HK-2 (cell line): ENCODE data around the gene YWHAQ.
A peak's percentile ranks its signal among the peaks of the same experiment; 100 is the strongest.

ENCODE experiments used
- DNase-seq: peaks from one replicate; pipeline ENCODE4 v3.0.0-alpha.2; 2018; ENCODE audit not compliant: unreplicated experiment

Gene YWHAQ

GRCh38 chr2:9655441-9656269 is 24.9 kb upstream of the YWHAQ start:
- no peak for DNase-seq

GRCh38 chr2:9654452-9655100 is 23.8 kb upstream of the YWHAQ start:
- DNase-seq: no peak

- DNase-seq: no peak
Measured at GRCh38 chr2:9653485-9654271, 22.9 kb upstream of the YWHAQ start.

DNA sequence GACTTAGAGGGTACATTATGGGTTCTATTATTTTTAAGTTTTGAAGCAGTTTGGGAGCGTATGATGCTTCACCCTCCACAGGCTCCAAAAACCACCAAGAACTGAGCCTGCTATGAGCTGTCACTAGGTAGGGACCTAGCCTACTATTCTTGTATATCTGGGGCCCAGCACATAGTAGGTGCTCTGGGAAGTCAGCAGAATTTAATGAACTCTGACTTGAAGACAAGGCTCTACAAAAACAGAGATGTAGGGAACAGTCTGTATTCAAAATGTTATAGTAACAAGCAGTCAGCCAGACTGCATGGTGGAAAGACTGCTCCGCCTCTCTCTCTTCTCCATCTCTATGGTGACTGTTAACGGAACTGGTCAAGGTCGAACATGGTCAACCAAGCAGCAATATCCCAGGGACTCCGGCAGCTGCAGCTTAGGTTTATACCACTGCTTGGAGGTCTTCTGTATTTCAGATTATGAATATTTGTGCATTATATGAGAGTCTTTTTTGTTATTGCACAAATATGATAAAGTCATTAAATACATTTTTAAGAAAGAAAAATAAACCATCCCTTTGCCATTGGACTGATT is 22.2 kb upstream of the YWHAQ start:
- DNase-seq: no peak

GRCh38 chr2:9652267-9652666 is 21.5 kb upstream of the YWHAQ start:
- DNase-seq: no peak

- DNase-seq: no peak
Measured at GRCh38 chr2:9650119-9650821, 19.5 kb upstream of the YWHAQ start.

- DNase-seq: no peak
Measured at GRCh38 chr2:9649261-9649660, 18.5 kb upstream of the YWHAQ start.

GRCh38 chr2:9648821-9649220 is 18.0 kb upstream of the YWHAQ start:
- DNase-seq: no peak

DNA sequence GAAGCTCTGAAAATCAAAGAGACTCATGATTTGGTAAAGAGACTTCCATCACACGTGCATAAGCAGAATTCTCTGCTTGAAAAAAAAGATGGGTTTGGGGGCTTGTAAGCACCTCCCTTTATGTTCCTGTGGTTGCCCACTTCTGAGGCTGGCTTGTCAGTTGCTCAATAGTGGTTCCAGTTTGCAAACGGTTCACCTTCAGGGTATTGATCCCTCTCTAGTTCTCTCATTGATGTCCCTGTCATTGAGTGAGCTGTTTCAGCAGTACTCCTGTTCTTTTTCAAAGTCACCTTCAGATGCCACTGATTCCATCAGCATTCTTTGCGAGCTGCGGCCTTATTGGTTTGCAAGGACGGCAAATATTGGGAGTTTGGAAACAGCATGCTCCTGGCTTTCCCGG is 17.1 kb upstream of the YWHAQ start:
- no peak for DNase-seq

DNA sequence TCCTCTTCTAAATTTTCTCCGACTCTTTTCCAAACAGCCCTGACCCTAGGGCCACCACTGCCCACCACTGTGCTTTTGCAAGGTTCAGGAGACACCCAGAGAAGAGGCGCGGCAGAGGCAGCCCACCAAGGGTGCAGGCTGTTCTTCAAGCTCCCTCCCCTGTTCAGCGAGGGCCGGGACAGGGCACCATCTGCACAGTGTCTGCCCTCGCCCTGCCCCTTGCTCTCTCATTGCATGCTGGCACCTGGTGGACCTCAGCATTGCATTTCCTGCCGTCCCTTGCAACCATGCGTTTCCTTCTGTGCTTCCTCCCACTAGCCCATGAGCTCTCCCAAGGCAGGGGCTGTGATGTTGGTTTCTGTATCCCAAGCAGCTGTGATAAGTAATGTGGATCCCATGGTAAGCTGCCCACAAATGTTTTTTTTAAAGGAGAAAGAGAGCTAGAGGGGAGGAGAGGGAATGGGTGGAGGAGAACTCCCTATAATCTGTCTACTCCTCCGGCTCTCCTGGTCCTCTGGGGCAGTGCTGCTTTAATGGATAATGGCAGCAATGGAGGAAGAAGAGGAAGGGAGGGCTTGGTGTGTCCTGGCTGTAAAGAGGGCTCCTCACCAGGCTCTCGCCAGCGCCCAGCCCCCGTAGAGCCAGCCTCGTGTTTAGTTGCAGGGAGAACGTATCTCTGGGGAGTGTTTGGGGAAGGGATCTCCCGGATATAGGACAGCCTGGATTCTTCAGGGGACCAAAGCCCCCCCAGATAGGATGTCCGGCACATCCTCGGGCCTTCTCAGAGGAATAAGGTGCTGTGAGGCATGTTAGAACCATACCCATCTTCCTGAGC is 15.6 kb upstream of the YWHAQ start:
- no peak for DNase-seq

DNA sequence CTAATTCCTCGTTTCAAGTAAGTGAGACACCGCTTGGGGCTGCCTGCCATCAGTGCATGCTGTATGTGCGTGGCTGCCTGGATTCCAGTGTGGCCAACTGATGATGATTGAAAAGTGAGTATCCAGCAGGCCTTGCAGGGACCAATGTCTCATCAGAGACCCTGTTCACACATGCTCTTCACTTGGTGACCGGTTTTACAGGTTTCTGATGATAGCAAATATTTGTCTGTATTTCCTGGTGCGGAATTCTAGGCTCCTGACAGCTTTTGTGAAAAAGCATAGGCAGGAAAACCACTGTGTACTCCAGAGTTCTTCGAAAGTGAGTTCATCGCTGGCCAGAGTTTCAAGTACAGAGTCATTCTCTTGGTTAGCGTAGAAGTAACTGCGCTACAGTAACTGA is 13.8 kb upstream of the YWHAQ start:
- no peak for DNase-seq

DNA sequence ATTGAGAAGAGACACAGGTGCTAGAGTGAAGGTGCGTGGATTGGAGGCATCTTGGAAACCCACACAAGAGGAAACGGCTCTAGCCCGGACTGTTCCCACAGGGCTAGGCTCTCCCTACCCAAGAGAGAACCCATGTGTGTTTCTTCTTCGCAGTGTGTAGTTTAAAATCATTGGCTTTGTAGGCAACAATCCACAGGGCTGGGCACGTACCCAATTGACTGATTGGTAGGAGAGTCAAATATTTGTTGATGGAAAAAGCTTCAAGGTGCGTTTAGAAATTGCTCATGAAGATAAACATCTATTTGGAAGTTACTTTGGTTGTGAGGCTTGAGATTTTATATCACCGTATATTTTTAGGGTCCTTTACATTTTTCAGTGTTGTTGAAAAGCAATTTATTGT is 13.2 kb upstream of the YWHAQ start:
- DNase-seq: no peak

- no peak for DNase-seq
Measured at GRCh38 chr2:9641641-9642040, 10.8 kb upstream of the YWHAQ start.

GRCh38 chr2:9640403-9641104 is 9.8 kb upstream of the YWHAQ start:
- no peak for DNase-seq

DNA sequence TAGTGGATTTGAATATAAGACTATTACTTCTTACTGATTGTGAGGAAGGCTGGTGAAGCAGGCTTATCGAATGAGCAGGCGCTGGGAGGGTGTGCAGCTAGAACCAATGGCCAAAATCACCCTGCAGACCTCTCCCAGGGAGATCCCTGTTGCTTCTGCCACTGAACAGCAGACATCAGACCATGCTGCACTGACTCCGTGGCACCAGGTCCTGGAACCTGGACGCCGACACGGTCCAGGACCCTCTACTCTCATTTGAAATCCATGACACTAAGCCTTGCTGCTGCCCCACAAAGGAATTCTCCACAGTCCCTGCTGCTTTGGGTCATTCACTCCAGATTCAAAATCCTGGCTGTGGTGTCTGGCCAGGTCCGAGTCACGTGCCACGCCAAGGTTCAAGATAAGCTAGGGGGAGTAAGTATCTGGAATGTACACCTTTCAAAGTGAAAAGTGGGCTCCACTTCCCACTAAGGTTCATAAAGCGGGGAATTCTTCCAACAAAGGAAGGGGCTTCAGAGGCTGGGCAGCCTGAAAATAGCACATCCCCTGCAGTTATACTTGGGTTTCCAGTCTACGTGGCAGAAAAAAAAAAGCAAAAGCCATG is 9.0 kb upstream of the YWHAQ start:
- no peak for DNase-seq

DNA sequence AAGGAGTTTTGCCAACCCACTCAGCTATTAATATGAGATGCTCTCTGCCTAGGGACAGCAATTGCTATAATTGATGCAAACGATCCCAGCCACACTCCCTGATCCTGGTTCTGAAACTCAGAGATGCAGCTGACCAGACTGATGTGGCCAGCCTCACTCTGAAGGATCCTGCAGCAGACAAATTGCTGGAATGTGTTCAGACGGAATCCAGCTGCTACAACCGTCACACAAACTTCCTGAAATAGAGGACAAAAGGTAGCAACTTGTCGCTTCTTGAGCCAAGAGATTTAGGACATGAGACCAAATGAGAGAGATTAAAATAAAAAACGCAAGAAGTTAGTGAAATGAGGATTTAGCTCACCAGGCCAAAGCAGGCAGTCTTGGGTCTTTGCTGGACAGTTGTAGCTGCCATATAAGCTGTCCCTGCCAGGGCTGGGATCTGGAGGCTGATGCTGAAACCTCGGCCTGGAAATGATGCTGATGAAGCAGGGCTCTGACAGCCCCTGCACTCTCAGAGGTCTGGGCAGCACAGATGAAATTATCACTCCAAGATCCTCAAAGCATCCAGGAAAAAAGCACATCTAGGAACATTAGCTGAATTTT is 8.3 kb upstream of the YWHAQ start:
- DNase-seq: no peak

- DNase-seq: peak; percentile 60
Measured at GRCh38 chr2:9638532-9638931, 7.7 kb upstream of the YWHAQ start.

DNA sequence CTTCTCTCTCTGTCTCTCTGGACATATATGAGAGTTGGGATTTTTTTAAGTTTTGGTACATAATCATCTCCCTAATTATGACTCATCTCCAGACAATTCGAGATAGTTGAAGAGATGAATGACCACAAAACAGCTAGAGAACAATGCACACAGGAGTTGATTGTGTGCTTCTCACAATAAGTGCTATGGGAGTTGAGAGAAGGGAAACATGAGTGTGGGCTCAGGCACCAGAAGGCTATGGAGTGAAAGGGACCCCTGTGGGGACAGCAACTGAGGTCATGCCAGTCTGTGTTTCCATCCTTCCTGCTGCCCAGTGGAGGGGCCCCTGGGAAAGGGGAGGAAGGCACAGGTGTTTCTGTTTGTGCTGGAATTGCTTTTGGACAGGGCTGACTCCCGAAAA is 6.5 kb upstream of the YWHAQ start:
- no peak for DNase-seq

GRCh38 chr2:9634133-9634532 is 3.3 kb upstream of the YWHAQ start:
- DNase-seq: no peak
